SU-DHL-6 (cell line): Measurements from ENCODE around the gene GSTM2.

Source experiments
- EZH2phosphoT487 ChIP-seq: fragments of 200-600 bp; sonication (generic), shearing (Covaris generic); conservative IDR thresholded peaks from 2 replicates; pipeline ENCODE4 v1.6.1; 2018; ENCODE audit warnings: mild to moderate bottlenecking, antibody characterized with exemption, low read length, moderate library complexity, mixed read lengths
- TF ChIP-seq, protein P1 (sequence below): fragments of 200-600 bp; sonication (generic); IDR thresholded peaks from one replicate; pipeline ENCODE4 v1.5.1; 2017; ENCODE audit warnings: antibody characterized with exemption, mild to moderate bottlenecking, low read length, moderate library complexity; ENCODE audit not compliant: insufficient read depth, poor library complexity, severe bottlenecking

DNA sequence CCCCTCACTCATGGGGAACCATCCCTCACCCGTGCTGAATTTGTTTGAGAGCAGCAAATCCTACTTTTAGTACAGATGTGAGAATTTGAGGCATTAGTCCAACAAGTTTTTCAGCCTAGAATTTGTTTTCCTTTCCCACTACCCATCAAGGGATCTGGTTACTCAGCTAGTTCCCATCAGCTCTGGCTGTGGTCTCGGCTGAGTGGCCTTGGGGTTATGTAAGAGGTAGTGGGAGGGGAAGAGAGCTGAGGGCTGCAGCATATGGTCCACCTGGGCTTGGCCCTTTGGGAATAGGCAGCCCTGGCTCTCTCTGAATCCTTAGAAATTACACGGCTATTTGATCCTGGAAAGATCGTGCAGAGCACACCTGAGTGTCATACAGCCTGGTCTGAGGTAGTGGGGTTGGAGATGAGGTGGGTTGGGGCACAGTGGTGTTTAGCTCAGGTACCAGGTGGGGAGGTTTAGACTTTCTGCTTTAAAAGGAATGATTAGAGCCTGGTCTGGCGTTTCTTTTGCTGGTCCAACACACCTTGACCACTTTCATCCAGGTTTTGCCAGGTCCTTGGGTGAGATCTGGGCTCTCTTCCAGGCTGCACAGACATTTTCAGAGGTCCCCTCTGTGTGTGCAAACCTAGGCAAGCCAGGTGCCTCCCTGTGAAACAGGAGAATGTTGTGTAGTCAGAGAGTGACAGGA is 7.7 kb upstream of the GSTM2 start:
- TF ChIP-seq, protein P1, sequence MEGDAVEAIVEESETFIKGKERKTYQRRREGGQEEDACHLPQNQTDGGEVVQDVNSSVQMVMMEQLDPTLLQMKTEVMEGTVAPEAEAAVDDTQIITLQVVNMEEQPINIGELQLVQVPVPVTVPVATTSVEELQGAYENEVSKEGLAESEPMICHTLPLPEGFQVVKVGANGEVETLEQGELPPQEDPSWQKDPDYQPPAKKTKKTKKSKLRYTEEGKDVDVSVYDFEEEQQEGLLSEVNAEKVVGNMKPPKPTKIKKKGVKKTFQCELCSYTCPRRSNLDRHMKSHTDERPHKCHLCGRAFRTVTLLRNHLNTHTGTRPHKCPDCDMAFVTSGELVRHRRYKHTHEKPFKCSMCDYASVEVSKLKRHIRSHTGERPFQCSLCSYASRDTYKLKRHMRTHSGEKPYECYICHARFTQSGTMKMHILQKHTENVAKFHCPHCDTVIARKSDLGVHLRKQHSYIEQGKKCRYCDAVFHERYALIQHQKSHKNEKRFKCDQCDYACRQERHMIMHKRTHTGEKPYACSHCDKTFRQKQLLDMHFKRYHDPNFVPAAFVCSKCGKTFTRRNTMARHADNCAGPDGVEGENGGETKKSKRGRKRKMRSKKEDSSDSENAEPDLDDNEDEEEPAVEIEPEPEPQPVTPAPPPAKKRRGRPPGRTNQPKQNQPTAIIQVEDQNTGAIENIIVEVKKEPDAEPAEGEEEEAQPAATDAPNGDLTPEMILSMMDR = no peak
- no peak for TF ChIP-seq EZH2phosphoT487
